Transverse colon (tissue), 4 donors: Measurements from ENCODE around the gene DUSP12. TPM values are rescaled to one million over a fixed set of nuclear protein-coding genes. Genes with fewer than 3 reads are reported as not detected.

Experiments
- DNase-seq: peaks from one replicate; pipeline ENCODE4 v3.0.0-alpha.2; 2019
- H3K27ac ChIP-seq, 4 donors: fragments of 200-600 bp; sonication (generic); 2 replicates each; pipeline ENCODE4 v1.5.1; 2016 to 2018; ENCODE audit warnings: inconsistent platforms in 4 of 4
- H3K27me3 ChIP-seq: fragments of 200-600 bp; sonication (generic); 2 replicates; pipeline ENCODE4 v1.5.1; 2017; ENCODE audit warnings: inconsistent platforms
- H3K36me3 ChIP-seq, 4 donors: fragments of 200-600 bp; sonication (generic); 2 replicates each; pipeline ENCODE4 v1.5.1; 2017 to 2019; ENCODE audit warnings: inconsistent platforms in 4 of 4
- H3K4me1 ChIP-seq, 4 donors: fragments of 200-600 bp; sonication (generic); 2 replicates each; pipeline ENCODE4 v1.5.1; 2017 to 2020; ENCODE audit warnings: inconsistent platforms in 4 of 4
- H3K4me3 ChIP-seq, 4 donors: fragments of 200-600 bp; sonication (generic); 1 replicate in 1 of 4; 2 replicates in 3 of 4; pipeline versions ENCODE4 v1.5.1 to v1.6.1; 2017 to 2019; ENCODE audit warnings: inconsistent platforms in 4 of 4
- H3K9me3 ChIP-seq, 2 donors: fragments of 200-600 bp; sonication (generic); 2 replicates each; pipeline ENCODE4 v1.5.1; 2017 to 2019; ENCODE audit warnings: inconsistent platforms in 2 of 2
- CTCF ChIP-seq, 5 experiments: fragments of 200-600 bp in 3 of 5; fragments of 450-650 bp in 2 of 5; sonication (generic) in 3 of 5; IDR thresholded peaks; 1 replicate in 2 of 5; 2 replicates in 3 of 5; pipeline ENCODE4 v1.5.1; 2016 to 2017; ENCODE audit warnings: antibody characterized with exemption in 5 of 5, inconsistent platforms in 3 of 5, mild to moderate bottlenecking in 2 of 5, moderate library complexity in 1 of 5
- EP300 ChIP-seq: sonication (generic); formaldehyde crosslinking; IDR thresholded peaks from one replicate; pipeline ENCODE4 v1.6.1; 2017; ENCODE audit warnings: antibody characterized with exemption, low read depth
- POLR2A ChIP-seq: fragments of 450-650 bp; IDR thresholded peaks from one replicate; pipeline ENCODE4 v1.6.1; 2016; ENCODE audit warnings: antibody characterized with exemption, mild to moderate bottlenecking, moderate library complexity
- POLR2AphosphoS5 ChIP-seq, 3 donors: sonication (generic); formaldehyde crosslinking; IDR thresholded peaks; one replicate each; pipeline ENCODE4 v1.6.1; 2016; ENCODE audit warnings: antibody characterized with exemption in 3 of 3
- WGBS, 2 donors: methylation state at CpG; one replicate each; pipeline ENCODE4 v1.1.5; 2018; ENCODE audit warnings: low coverage in 1 of 2; 5-methylcytosine and 5-hydroxymethylcytosine counted together
- in situ Hi-C, 4 donors: fragments of 200-750 bp; cut with MboI; loops; one replicate each; pipeline versions ENCODE4 v1.15.0 to v1.15.1; 2017; ENCODE audit warnings: low sequenced_read_pairs in 3 of 4, low pct_ligation_motif_present in 1 of 4, low pct_unique_long_range_greater_than_20kb in 1 of 4
- intact Hi-C: fragments of 100-400 bp; cut with DNase I; formaldehyde crosslinking; loops from one replicate; pipeline ENCODE4 v1.15.1; 2023; ENCODE audit warnings: low total_unique reads
- total RNA-seq, 4 donors: library from RNA; depleted of rRNA; stranded (reverse); fragments of >200 nt; gene quantifications; one replicate each; pipeline ENCODE4 v1.1.0, GENCODE V29; 2016

The DUSP12 gene
- total RNA-seq, 4 donors from 2014 or later: 26.2 to 62.5 (median 28.4) TPM; not detected in 1

- H3K36me3 ChIP-seq: no peaks in the 10 kb centered on the region
- H3K27me3 ChIP-seq: no peaks in the 10 kb centered on the region
- H3K4me3 ChIP-seq: no peak within 1 kb of the TSS
- H3K9me3 ChIP-seq: no peaks in the 10 kb centered on the region
- no peak for TF ChIP-seq POLR2A
- no peak for TF ChIP-seq POLR2AphosphoS5 (IDR thresholded peaks at IDR 0.05)
- TF ChIP-seq CTCF (IDR thresholded peaks at IDR 0.05): no peak
- no peak for TF ChIP-seq EP300
- H3K4me1 ChIP-seq: no peaks in the 10 kb centered on the region
- WGBS, 2 donors: 43 to 57% methylated on average over 2 to 4 of the region's 4 CpGs
- in situ Hi-C loops: no loop called here
- intact Hi-C loops: no loop called here
- H3K27ac ChIP-seq: no peak within 1 kb of the TSS
- no peak for DNase-seq
These were observed 42.9 kb upstream of the DUSP12 start, which contains the start of gene FCRLA for GRCh38 chr1:161706482-161707347. FCRLA (plus strand) TSS chr1:161707229; CDS start chr1:161707265, 36 bp downstream.

GRCh38 chr1:161707503-161707902 lies 42.1 kb upstream of the DUSP12 start:
- Histone ChIP-seq H3K9me3 (no peaks in the 10 kb centered on the region), H3K4me3 (no peak overlapping the region), H3K4me1 (no peaks in the 10 kb centered on the region), H3K27me3 (peaks cover 2% of the 10 kb centered on the region), H3K36me3 (no peaks in the 10 kb centered on the region), H3K27ac (no peak overlapping the region)
- 70 to 85% methylated on average over 2 of the region's 2 CpGs for WGBS, 2 donors
- in situ Hi-C loops (no loop called here), intact Hi-C loops (no loop called here)
- no peak for TF ChIP-seq CTCF (IDR thresholded peaks at IDR 0.05)
- TF ChIP-seq POLR2AphosphoS5 (IDR thresholded peaks at IDR 0.05): no peak
- TF ChIP-seq EP300: no peak
- TF ChIP-seq POLR2A: no peak
- no peak for DNase-seq

GRCh38 chr1:161709373-161709772 lies 40.2 kb upstream of the DUSP12 start:
- peaks cover 6% of the 10 kb centered on the region for H3K27me3 ChIP-seq
- no peak overlapping the region for H3K27ac ChIP-seq
- TF ChIP-seq POLR2AphosphoS5 (IDR thresholded peaks at IDR 0.05): no peak
- H3K36me3 ChIP-seq: no peaks in the 10 kb centered on the region
- in situ Hi-C loops: no loop called here
- no peak overlapping the region for H3K4me3 ChIP-seq
- H3K9me3 ChIP-seq: no peaks in the 10 kb centered on the region
- H3K4me1 ChIP-seq: no peaks in the 10 kb centered on the region
- WGBS, 2 donors: 69 to 74% methylated on average over 4 of the region's 4 CpGs
- intact Hi-C loops: no loop called here
- DNase-seq: no peak

- 81 to 90% methylated on average over 4 of the region's 4 CpGs for WGBS, 2 donors
- intact Hi-C loops: no loop called here
- in situ Hi-C loops: no loop called here
These were observed 39.0 kb upstream of the DUSP12 start for GRCh38 chr1:161710560-161710959.

More at GRCh38 chr1:161710560-161710959, 39.0 kb upstream of the DUSP12 start:
- H3K27ac ChIP-seq: no peak overlapping the region
- no peak overlapping the region for H3K4me3 ChIP-seq
- H3K36me3 ChIP-seq: no peaks in the 10 kb centered on the region
- TF ChIP-seq CTCF (IDR thresholded peaks at IDR 0.05) (no peak), POLR2AphosphoS5 (IDR thresholded peaks at IDR 0.05) (no peak), EP300 (no peak), POLR2A (no peak)
- peaks cover 12% of the 10 kb centered on the region for H3K27me3 ChIP-seq
- no peaks in the 10 kb centered on the region for H3K4me1 ChIP-seq
- no peak for DNase-seq
- H3K9me3 ChIP-seq: no peaks in the 10 kb centered on the region
